ENCODE measurements around the gene C4orf54. TPM values are rescaled to one million over a fixed set of nuclear protein-coding genes. Genes with fewer than 3 reads are reported as not detected.

Gene C4orf54
- total and polyA plus RNA-seq, 10 donors, result 0.02 to 0.58 (median 0.22) TPM

GRCh38 chr4:99669084-99669483, 11.5 kb upstream of the C4orf54 start:
- H3K27ac ChIP-seq, result peak overlapping the region in 7 of 8 donors; percentile 16 to 77 (median 58)
- WGBS, 5 donors, result 87 to 100% (median 97%) methylated on average over 1 of the region's 1 CpG
- no peaks in the 10 kb centered on the region for H3K4me1 ChIP-seq
- intact Hi-C loops (cut with DNase I; ENCODE audit: low total_unique reads), result no loop called here
- TF ChIP-seq POLR2AphosphoS5 (IDR thresholded peaks at IDR 0.05), result no peak
- no peak for TF ChIP-seq CTCF (IDR thresholded peaks at IDR 0.05 in 8 of 11, conservative IDR thresholded peaks at IDR 0.05 in 3 of 11)
- no peak for TF ChIP-seq POLR2A (IDR thresholded peaks at IDR 0.05)
- H3K9me3 ChIP-seq, result peaks cover 0 to 35% (median 26%) of the 10 kb centered on the region in 8 donors
- no peak for DNase-seq
- H3K36me3 ChIP-seq, result no peaks in the 10 kb centered on the region
- no peak overlapping the region for H3K4me3 ChIP-seq
- H3K27me3 ChIP-seq (replicated peaks in 1 of 7), result no peaks in the 10 kb centered on the region

GRCh38 chr4:99668472-99668871, 10.8 kb upstream of the C4orf54 start:
- peaks cover 0 to 29% (median 20%) of the 10 kb centered on the region in 8 donors for H3K9me3 ChIP-seq
- 54 to 84% (median 67%) methylated on average over 1 of the region's 1 CpG for WGBS, 5 donors
- DNase-seq, result no peak
- H3K4me1 ChIP-seq, result no peaks in the 10 kb centered on the region
- H3K4me3 ChIP-seq, result no peak overlapping the region
- intact Hi-C loops (cut with DNase I; ENCODE audit: low total_unique reads), result no loop called here
- H3K36me3 ChIP-seq, result no peaks in the 10 kb centered on the region
- peak overlapping the region in 7 of 8 donors; percentile 57 to 77 (median 62) for H3K27ac ChIP-seq
- TF ChIP-seq POLR2AphosphoS5 (IDR thresholded peaks at IDR 0.05) (peak in 1 of 3 donors; percentile 62), POLR2A (IDR thresholded peaks at IDR 0.05) (no peak), CTCF (IDR thresholded peaks at IDR 0.05 in 8 of 11, conservative IDR thresholded peaks at IDR 0.05 in 3 of 11) (no peak)
- no peaks in the 10 kb centered on the region for H3K27me3 ChIP-seq (replicated peaks in 1 of 7)

GRCh38 chr4:99665983-99666382, 8.4 kb upstream of the C4orf54 start:
- Histone ChIP-seq H3K9me3 (peaks cover 0 to 5% (median 0%) of the 10 kb centered on the region in 8 donors), H3K36me3 (no peaks in the 10 kb centered on the region), H3K27me3 (replicated peaks in 1 of 7) (no peaks in the 10 kb centered on the region), H3K27ac (no peak overlapping the region), H3K4me3 (no peak overlapping the region), H3K4me1 (no peaks in the 10 kb centered on the region)
- TF ChIP-seq POLR2A (IDR thresholded peaks at IDR 0.05), result no peak
- TF ChIP-seq CTCF (IDR thresholded peaks at IDR 0.05 in 8 of 11, conservative IDR thresholded peaks at IDR 0.05 in 3 of 11), result no peak
- TF ChIP-seq POLR2AphosphoS5 (IDR thresholded peaks at IDR 0.05), result no peak
- 59 to 87% (median 75%) methylated on average over 1 of the region's 1 CpG for WGBS, 5 donors
- intact Hi-C loops (cut with DNase I; ENCODE audit: low total_unique reads), result no loop called here
- DNase-seq, result no peak

- no peak for DNase-seq
- no peaks in the 10 kb centered on the region for H3K27me3 ChIP-seq (replicated peaks in 1 of 7)
- H3K27ac ChIP-seq, result no peak overlapping the region
- H3K4me1 ChIP-seq, result no peaks in the 10 kb centered on the region
- no peak for TF ChIP-seq POLR2AphosphoS5 (IDR thresholded peaks at IDR 0.05)
- no peak for TF ChIP-seq POLR2A (IDR thresholded peaks at IDR 0.05)
- TF ChIP-seq CTCF (IDR thresholded peaks at IDR 0.05 in 8 of 11, conservative IDR thresholded peaks at IDR 0.05 in 3 of 11), result no peak
- intact Hi-C loops (cut with DNase I; ENCODE audit: low total_unique reads), result no loop called here
- H3K36me3 ChIP-seq, result no peaks in the 10 kb centered on the region
- no peak overlapping the region for H3K4me3 ChIP-seq
- peaks cover 0 to 3% (median 0%) of the 10 kb centered on the region in 8 donors for H3K9me3 ChIP-seq
Observed at GRCh38 chr4:99664716-99665115, 7.1 kb upstream of the C4orf54 start.
